HUES64 (cell line): ENCODE results near the gene MED12L.

Experiments used
- H3K27ac ChIP-seq: 2 replicates; pipeline ENCODE4 v1.7.0; 2013; ENCODE audit warnings: low read depth, low read length, inconsistent platforms
- H3K27me3 ChIP-seq: 2 replicates; pipeline ENCODE4 v1.6.1; 2013; ENCODE audit warnings: mild to moderate bottlenecking, low read length; ENCODE audit not compliant: insufficient read depth
- H3K36me3 ChIP-seq: 2 replicates; pipeline ENCODE4 v1.6.1; 2013; ENCODE audit warnings: mild to moderate bottlenecking, low read length; ENCODE audit not compliant: insufficient read depth
- H3K4me1 ChIP-seq: 2 replicates; pipeline ENCODE4 v1.6.1; 2013; ENCODE audit warnings: mild to moderate bottlenecking, low read length, moderate library complexity; ENCODE audit not compliant: insufficient read depth
- H3K4me3 ChIP-seq: 2 replicates; pipeline ENCODE4 v1.5.1; 2013; ENCODE audit warnings: mild to moderate bottlenecking, low read length, moderate library complexity
- H3K9ac ChIP-seq: 2 replicates; pipeline ENCODE4 v1.6.1; 2013; ENCODE audit warnings: mild to moderate bottlenecking, low read depth, low read length
- H3K9me3 ChIP-seq: 2 replicates; pipeline ENCODE4 v1.6.1; 2013; ENCODE audit warnings: low read depth, low read length; ENCODE audit not compliant: insufficient read depth
- WGBS: fragments of 150-250, 120-280 bp; methylation state at CpG from one replicate; pipeline ENCODE4 v1.1.7; 2013; ENCODE audit warnings: missing lambda C conversion rate; 5-methylcytosine and 5-hydroxymethylcytosine counted together

MED12L gene

GRCh38 chr3:151327571-151328198 lies 242.2 kb downstream of the MED12L start:
- H3K27ac ChIP-seq = no peak overlapping the region
- H3K9me3 ChIP-seq = no peaks in the 10 kb centered on the region
- H3K9ac ChIP-seq = no peak overlapping the region
- H3K27me3 ChIP-seq = no peaks in the 10 kb centered on the region
- H3K36me3 ChIP-seq = no peaks in the 10 kb centered on the region
- H3K4me1 ChIP-seq = 0 out of 2 replicates have a peak, but pooled peaks cover 5% of the 10 kb centered on the region
- WGBS = 51% methylated on average over 2 of the region's 3 CpGs
- no peak overlapping the region for H3K4me3 ChIP-seq

- 85% methylated on average over 10 of the region's 10 CpGs for WGBS
- Histone ChIP-seq H3K9me3 (no peaks in the 10 kb centered on the region), H3K36me3 (no peaks in the 10 kb centered on the region), H3K4me3 (no peak overlapping the region), H3K27ac (no peak overlapping the region), H3K4me1 (0 out of 2 replicates have a peak, but pooled peaks cover 5% of the 10 kb centered on the region), H3K27me3 (no peaks in the 10 kb centered on the region), H3K9ac (no peak overlapping the region)
Measured at GRCh38 chr3:151328298-151328995, 243.0 kb downstream of the MED12L start.

- 87% methylated on average over 1 of the region's 1 CpG for whole genome bisulfite sequencing
Measured at GRCh38 chr3:151329363-151329762, 243.9 kb downstream of the MED12L start, which contains the start of gene P2RY13. Gene P2RY13, minus strand, starts transcription at chr3:151329549. Its CDS starts 21 bp downstream, at chr3:151329528.

GRCh38 chr3:151330379-151330778 lies 244.9 kb downstream of the MED12L start:
- Histone ChIP-seq H3K4me3 (no peak overlapping the region), H3K27me3 (no peaks in the 10 kb centered on the region), H3K27ac (no peak overlapping the region), H3K9ac (no peak overlapping the region), H3K36me3 (no peaks in the 10 kb centered on the region), H3K4me1 (0 out of 2 replicates have a peak, but pooled peaks cover 5% of the 10 kb centered on the region), H3K9me3 (no peaks in the 10 kb centered on the region)
- 92% methylated on average over 3 of the region's 4 CpGs for WGBS

More at GRCh38 chr3:151329363-151329762, 243.9 kb downstream of the MED12L start, which contains the start of gene P2RY13:
- H3K27ac ChIP-seq = no peak within 1 kb of the TSS
- H3K9me3 ChIP-seq = no peaks in the 10 kb centered on the region
- no peak within 1 kb of the TSS for H3K9ac ChIP-seq
- no peaks in the 10 kb centered on the region for H3K27me3 ChIP-seq
- H3K4me3 ChIP-seq = no peak within 1 kb of the TSS
- no peaks in the 10 kb centered on the region for H3K36me3 ChIP-seq
- H3K4me1 ChIP-seq = 0 out of 2 replicates have a peak, but pooled peaks cover 5% of the 10 kb centered on the region

- Histone ChIP-seq H3K9ac (no peak overlapping the region), H3K4me3 (no peak overlapping the region), H3K27ac (no peak overlapping the region), H3K4me1 (0 out of 2 replicates have a peak, but pooled peaks cover 5% of the 10 kb centered on the region), H3K27me3 (no peaks in the 10 kb centered on the region), H3K36me3 (no peaks in the 10 kb centered on the region), H3K9me3 (no peaks in the 10 kb centered on the region)
Measured at GRCh38 chr3:151330899-151331298, 245.4 kb downstream of the MED12L start.

GRCh38 chr3:151331696-151332095 lies 246.2 kb downstream of the MED12L start:
- H3K9me3 ChIP-seq = no peaks in the 10 kb centered on the region
- H3K36me3 ChIP-seq = no peaks in the 10 kb centered on the region
- H3K4me1 ChIP-seq = 0 out of 2 replicates have a peak, but pooled peaks cover 5% of the 10 kb centered on the region
- H3K9ac ChIP-seq = no peak overlapping the region
- 94% methylated on average over 2 of the region's 2 CpGs for WGBS
- no peaks in the 10 kb centered on the region for H3K27me3 ChIP-seq
- no peak overlapping the region for H3K27ac ChIP-seq
- no peak overlapping the region for H3K4me3 ChIP-seq

GRCh38 chr3:151345859-151346258 lies 260.4 kb downstream of the MED12L start:
- 91% methylated on average over 2 of the region's 2 CpGs for WGBS
- Histone ChIP-seq H3K36me3 (no peaks in the 10 kb centered on the region), H3K27me3 (no peaks in the 10 kb centered on the region), H3K4me3 (no peak overlapping the region), H3K9ac (no peak overlapping the region), H3K27ac (no peak overlapping the region), H3K4me1 (peaks cover 24% of the 10 kb centered on the region), H3K9me3 (no peaks in the 10 kb centered on the region)

- Histone ChIP-seq H3K27ac (no peak overlapping the region), H3K4me3 (no peak overlapping the region), H3K27me3 (no peaks in the 10 kb centered on the region), H3K4me1 (peaks cover 24% of the 10 kb centered on the region), H3K9me3 (no peaks in the 10 kb centered on the region), H3K36me3 (no peaks in the 10 kb centered on the region), H3K9ac (no peak overlapping the region)
- WGBS = 91% methylated on average over 3 of the region's 3 CpGs
Measured at GRCh38 chr3:151346292-151346691, 260.8 kb downstream of the MED12L start.

GRCh38 chr3:151347432-151347831 lies 262.0 kb downstream of the MED12L start:
- Histone ChIP-seq H3K4me1 (peaks cover 24% of the 10 kb centered on the region), H3K27me3 (no peaks in the 10 kb centered on the region), H3K4me3 (no peak overlapping the region), H3K9me3 (no peaks in the 10 kb centered on the region), H3K36me3 (no peaks in the 10 kb centered on the region), H3K9ac (no peak overlapping the region), H3K27ac (no peak overlapping the region; the same call in 1 of the 2 replicates)
- 87% methylated on average over 6 of the region's 6 CpGs for WGBS

GRCh38 chr3:151350656-151351055 lies 265.2 kb downstream of the MED12L start:
- Histone ChIP-seq H3K4me1 (peaks cover 24% of the 10 kb centered on the region), H3K9ac (no peak overlapping the region), H3K4me3 (no peak overlapping the region), H3K9me3 (no peaks in the 10 kb centered on the region), H3K36me3 (peaks cover 2% of the 10 kb centered on the region), H3K27ac (no peak overlapping the region), H3K27me3 (no peaks in the 10 kb centered on the region)
- no CpG with 5 or more reads among the region's 1 CpG for WGBS

- Histone ChIP-seq H3K9me3 (no peaks in the 10 kb centered on the region), H3K36me3 (peaks cover 8% of the 10 kb centered on the region), H3K27ac (no peak overlapping the region), H3K4me3 (no peak overlapping the region), H3K9ac (no peak overlapping the region), H3K27me3 (no peaks in the 10 kb centered on the region), H3K4me1 (peaks cover 24% of the 10 kb centered on the region)
- 100% methylated on average over 1 of the region's 1 CpG for WGBS
Measured at GRCh38 chr3:151351219-151351618, 265.8 kb downstream of the MED12L start.
